GM23338 (cell line): ENCODE data around the gene RCBTB1. TPM values are rescaled to one million over a fixed set of nuclear protein-coding genes. Genes with fewer than 3 reads are reported as not detected.

Experiments used
- ATAC-seq: fragments of 200-7000 bp; cut with Tn5 transposase; 3 replicates; pipeline ENCODE4 v1.9.1; 2020
- DNase-seq: peaks from one replicate; pipeline ENCODE4 v3.0.0-alpha.2; 2015; ENCODE audit warnings: low spot score
- H2AFZ ChIP-seq: fragments of 200-600 bp; sonication (generic); 2 replicates; pipeline ENCODE4 v1.8.0; 2016; ENCODE audit warnings: antibody characterized with exemption, mild to moderate bottlenecking, moderate library complexity
- H3F3A ChIP-seq: fragments of 200-600 bp; sonication (generic); replicated peaks from 2 replicates; pipeline ENCODE4 v1.8.0; 2017; ENCODE audit warnings: antibody characterized with exemption, mixed run types, low read depth
- H3K27ac ChIP-seq: fragments of 200-600 bp; sonication (generic); 2 replicates; pipeline ENCODE4 v1.6.1; 2016; ENCODE audit warnings: low read depth
- H3K27me3 ChIP-seq: fragments of 200-600 bp; sonication (generic); 2 replicates; pipeline ENCODE4 v1.8.0; 2016; ENCODE audit warnings: mild to moderate bottlenecking, mixed run types, moderate library complexity; ENCODE audit not compliant: insufficient read depth
- H3K36me3 ChIP-seq: fragments of 200-600 bp; sonication (generic); 2 replicates; pipeline ENCODE4 v1.8.0; 2016; ENCODE audit warnings: mild to moderate bottlenecking; ENCODE audit not compliant: insufficient read depth
- H3K4me1 ChIP-seq: fragments of 200-600 bp; sonication (generic); 2 replicates; pipeline ENCODE4 v1.8.0; 2016; ENCODE audit warnings: mild to moderate bottlenecking, moderate library complexity; ENCODE audit not compliant: insufficient read depth
- H3K4me2 ChIP-seq: fragments of 200-600 bp; sonication (generic); 2 replicates; pipeline ENCODE4 v1.7.1; 2017; ENCODE audit warnings: mixed run types
- H3K4me3 ChIP-seq: fragments of 200-600 bp; sonication (generic); 2 replicates; pipeline ENCODE4 v1.6.1; 2016; ENCODE audit warnings: mixed run types
- H3K79me2 ChIP-seq: fragments of 200-600 bp; sonication (generic); replicated peaks from 2 replicates; pipeline ENCODE4 v1.8.0; 2017; ENCODE audit warnings: mild to moderate bottlenecking; ENCODE audit not compliant: insufficient read depth
- H3K9me2 ChIP-seq: fragments of 200-600 bp; sonication (generic); 2 replicates; pipeline ENCODE4 v1.8.0; 2017; ENCODE audit not compliant: insufficient read depth
- H4K20me1 ChIP-seq: fragments of 200-600 bp; sonication (generic); replicated peaks from 2 replicates; pipeline ENCODE4 v1.8.0; 2017; ENCODE audit warnings: mild to moderate bottlenecking; ENCODE audit not compliant: insufficient read depth
- H3K27ac Mint-ChIP-seq: 2 replicates; pipeline ENCODE4 v1.8.0; 2020; ENCODE audit warnings: inconsistent platforms, mild to moderate bottlenecking, moderate library complexity, mixed read lengths
- H3K27me3 Mint-ChIP-seq: 3 replicates; pipeline ENCODE4 v1.8.0; 2022; ENCODE audit warnings: low read depth, mild to moderate bottlenecking, moderate library complexity, mixed read lengths, inconsistent platforms; ENCODE audit not compliant: insufficient read depth, poor library complexity
- H3K36me3 Mint-ChIP-seq: 3 replicates; pipeline ENCODE4 v1.8.0; 2021; ENCODE audit warnings: low read depth, mild to moderate bottlenecking, inconsistent platforms, moderate library complexity, mixed read lengths
- H3K4me1 Mint-ChIP-seq: 3 replicates; pipeline ENCODE4 v1.8.0; 2020; ENCODE audit warnings: mild to moderate bottlenecking, inconsistent platforms, mixed read lengths
- H3K4me3 Mint-ChIP-seq: 3 replicates; pipeline ENCODE4 v1.8.0; 2021; ENCODE audit warnings: moderate library complexity, mild to moderate bottlenecking, inconsistent platforms, mixed read lengths
- H3K9me3 Mint-ChIP-seq: 3 replicates; pipeline ENCODE4 v1.8.0; 2020; ENCODE audit warnings: moderate library complexity, mild to moderate bottlenecking, inconsistent platforms, mixed read lengths
- EZH2 ChIP-seq: fragments of 200-600 bp; sonication (generic); IDR thresholded peaks from one replicate; pipeline ENCODE4 v1.8.0; 2017; ENCODE audit warnings: antibody characterized with exemption, mild to moderate bottlenecking, low read depth; ENCODE audit not compliant: unreplicated experiment
- NANOG ChIP-seq: IDR thresholded peaks from 2 replicates; pipeline ENCODE4 v1.6.1; 2016; ENCODE audit warnings: antibody characterized with exemption, borderline replicate concordance
- POLR2AphosphoS5 ChIP-seq: IDR thresholded peaks from 2 replicates; pipeline ENCODE4 v1.6.1; 2016; ENCODE audit warnings: antibody characterized with exemption, low read depth
- ZNF114 ChIP-seq: fragments of 250-450 bp; sonication (Bioruptor Pico); IDR thresholded peaks from 2 replicates; pipeline ENCODE4 v1.5.0; 2020; ENCODE audit warnings: mild to moderate bottlenecking, moderate library complexity
- ZNF462 ChIP-seq: fragments of 250-450 bp; sonication (Bioruptor Pico); IDR thresholded peaks from 2 replicates; pipeline ENCODE4 v1.5.0; 2020; ENCODE audit warnings: mild to moderate bottlenecking, moderate library complexity
- polyA plus RNA-seq: library from polyadenylated mRNA; unstranded; fragments of >200 nt; fragmentation: Nextera tagmentation; extraction: Ambion mirVana; gene quantifications from 2 replicates; pipeline ENCODE4 v1.2.1, GENCODE V29; 2016
- total RNA-seq: library from RNA; depleted of rRNA; stranded (reverse); fragments of >200 nt; shearing (Covaris generic); gene quantifications from 2 replicates; pipeline ENCODE4 v1.2.3, GENCODE V29; 2014
- TF ChIP-seq, protein P1 (sequence below), 2 experiments: fragments of 200-600 bp in 1 of 2; sonication (generic) in 1 of 2; conservative IDR thresholded peaks; 2 replicates each; pipeline versions ENCODE4 v1.5.1 to v1.6.1; 2016 to 2017; ENCODE audit warnings: antibody characterized with exemption in 2 of 2, low read depth in 2 of 2, mild to moderate bottlenecking in 2 of 2, moderate library complexity in 1 of 2

Gene RCBTB1
- total and polyA plus RNA-seq, 2 experiments from 2014 or later = 10.8 to 33.5 TPM

GRCh38 chr13:49495783-49496762, 89.3 kb downstream of the RCBTB1 start, which contains the start of gene PHF11:
Gene PHF11, plus strand, starts transcription at chr13:49495953. Its CDS starts 49 bp downstream, at chr13:49496002.
- TF ChIP-seq NANOG = no peak
- TF ChIP-seq POLR2AphosphoS5 = 0 out of 2 replicates have a peak, but pooled peaks have one; percentile 42
- TF ChIP-seq, protein P1, sequence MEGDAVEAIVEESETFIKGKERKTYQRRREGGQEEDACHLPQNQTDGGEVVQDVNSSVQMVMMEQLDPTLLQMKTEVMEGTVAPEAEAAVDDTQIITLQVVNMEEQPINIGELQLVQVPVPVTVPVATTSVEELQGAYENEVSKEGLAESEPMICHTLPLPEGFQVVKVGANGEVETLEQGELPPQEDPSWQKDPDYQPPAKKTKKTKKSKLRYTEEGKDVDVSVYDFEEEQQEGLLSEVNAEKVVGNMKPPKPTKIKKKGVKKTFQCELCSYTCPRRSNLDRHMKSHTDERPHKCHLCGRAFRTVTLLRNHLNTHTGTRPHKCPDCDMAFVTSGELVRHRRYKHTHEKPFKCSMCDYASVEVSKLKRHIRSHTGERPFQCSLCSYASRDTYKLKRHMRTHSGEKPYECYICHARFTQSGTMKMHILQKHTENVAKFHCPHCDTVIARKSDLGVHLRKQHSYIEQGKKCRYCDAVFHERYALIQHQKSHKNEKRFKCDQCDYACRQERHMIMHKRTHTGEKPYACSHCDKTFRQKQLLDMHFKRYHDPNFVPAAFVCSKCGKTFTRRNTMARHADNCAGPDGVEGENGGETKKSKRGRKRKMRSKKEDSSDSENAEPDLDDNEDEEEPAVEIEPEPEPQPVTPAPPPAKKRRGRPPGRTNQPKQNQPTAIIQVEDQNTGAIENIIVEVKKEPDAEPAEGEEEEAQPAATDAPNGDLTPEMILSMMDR (conservative IDR thresholded peaks at IDR 0.05; ENCODE audit: low read depth in 2 of 2) = peak in 1 of 2 experiments; percentile 42; a peak in 3 of 4 replicates
- Mint-ChIP-seq H3K36me3 (no peaks in the 10 kb centered on the region), H3K27me3 (peaks cover 11% of the 10 kb centered on the region), H3K9me3 (no peaks in the 10 kb centered on the region), H3K4me3 (peak within 1 kb of the TSS; percentile 88), H3K27ac (peak within 1 kb of the TSS; percentile 88), H3K4me1 (0 out of 3 replicates have a peak, but pooled peaks cover 2% of the 10 kb centered on the region)
- Histone ChIP-seq H2AFZ (peak within 1 kb of the TSS; percentile 99), H3K36me3 (no peaks in the 10 kb centered on the region), H3K9me2 (no peaks in the 10 kb centered on the region), H3K4me3 (peak within 1 kb of the TSS; percentile 68), H4K20me1 (no peaks in the 10 kb centered on the region), H3K79me2 (no peaks in the 10 kb centered on the region), H3F3A (peaks cover 5% of the 10 kb centered on the region; the same call in 1 of the 2 replicates), H3K27ac (peak within 1 kb of the TSS; percentile 94), H3K4me2 (peak within 1 kb of the TSS; percentile 85), H3K27me3 (no peaks in the 10 kb centered on the region), H3K4me1 (no peaks in the 10 kb centered on the region; the same call in 1 of the 2 replicates)
- ATAC-seq = peak; percentile 88
- DNase-seq = peak; percentile 78

GRCh38 chr13:49494645-49495044, 90.7 kb downstream of the RCBTB1 start:
- peak overlapping the region; percentile 99; the same call in 1 of the 2 replicates for H2AFZ ChIP-seq
- no peaks in the 10 kb centered on the region for H3K27me3 ChIP-seq
- H3K36me3 ChIP-seq = no peaks in the 10 kb centered on the region
- no peak overlapping the region for H3K27ac Mint-ChIP-seq
- peaks cover 5% of the 10 kb centered on the region; the same call in 1 of the 2 replicates for H3F3A ChIP-seq
- H3K9me2 ChIP-seq = no peaks in the 10 kb centered on the region
- peak overlapping the region; percentile 88 for H3K4me3 Mint-ChIP-seq
- TF ChIP-seq, protein P1 (conservative IDR thresholded peaks at IDR 0.05; ENCODE audit: low read depth in 2 of 2) = no peak
- TF ChIP-seq ZNF114 (CRISPR knock-in tag) (no peak), ZNF462 (no peak), EZH2 (no peak)
- no peaks in the 10 kb centered on the region for H3K9me3 Mint-ChIP-seq
- H3K4me3 ChIP-seq = peak overlapping the region; percentile 68
- H4K20me1 ChIP-seq = no peaks in the 10 kb centered on the region
- no peaks in the 10 kb centered on the region for H3K79me2 ChIP-seq
- ATAC-seq = no peak
- H3K27ac ChIP-seq = no peak overlapping the region
- 0 out of 3 replicates have a peak, but pooled peaks cover 2% of the 10 kb centered on the region for H3K4me1 Mint-ChIP-seq
- DNase-seq = no peak
- H3K36me3 Mint-ChIP-seq = no peaks in the 10 kb centered on the region
- H3K27me3 Mint-ChIP-seq = peaks cover 11% of the 10 kb centered on the region
- no peaks in the 10 kb centered on the region; the same call in 1 of the 2 replicates for H3K4me1 ChIP-seq
- peak overlapping the region; percentile 85 for H3K4me2 ChIP-seq
